Ureter (tissue), 1 donor: ENCODE measurements around the gene CEP170B. TPM values are rescaled to one million over a fixed set of nuclear protein-coding genes. Genes with fewer than 3 reads are reported as not detected.
"Not testable (repeated sequence)": the region's sequence is repeated elsewhere in the genome, so short reads cannot be mapped to it uniquely, and the experiment has no call there.

Experiments
- DNase-seq: peaks from one replicate; pipeline ENCODE4 v3.0.0-alpha.2; 2020; ENCODE audit warnings: low spot score
- total RNA-seq: library from RNA; stranded (reverse); gene quantifications from one replicate; pipeline ENCODE4 v1.2.4, GENCODE V29; 2023
- donor health status: DM: yes; HTN: yes; CAD: no.

The CEP170B gene
- total RNA-seq, 1 donor from 2014 or later = 42.2 TPM

DNA sequence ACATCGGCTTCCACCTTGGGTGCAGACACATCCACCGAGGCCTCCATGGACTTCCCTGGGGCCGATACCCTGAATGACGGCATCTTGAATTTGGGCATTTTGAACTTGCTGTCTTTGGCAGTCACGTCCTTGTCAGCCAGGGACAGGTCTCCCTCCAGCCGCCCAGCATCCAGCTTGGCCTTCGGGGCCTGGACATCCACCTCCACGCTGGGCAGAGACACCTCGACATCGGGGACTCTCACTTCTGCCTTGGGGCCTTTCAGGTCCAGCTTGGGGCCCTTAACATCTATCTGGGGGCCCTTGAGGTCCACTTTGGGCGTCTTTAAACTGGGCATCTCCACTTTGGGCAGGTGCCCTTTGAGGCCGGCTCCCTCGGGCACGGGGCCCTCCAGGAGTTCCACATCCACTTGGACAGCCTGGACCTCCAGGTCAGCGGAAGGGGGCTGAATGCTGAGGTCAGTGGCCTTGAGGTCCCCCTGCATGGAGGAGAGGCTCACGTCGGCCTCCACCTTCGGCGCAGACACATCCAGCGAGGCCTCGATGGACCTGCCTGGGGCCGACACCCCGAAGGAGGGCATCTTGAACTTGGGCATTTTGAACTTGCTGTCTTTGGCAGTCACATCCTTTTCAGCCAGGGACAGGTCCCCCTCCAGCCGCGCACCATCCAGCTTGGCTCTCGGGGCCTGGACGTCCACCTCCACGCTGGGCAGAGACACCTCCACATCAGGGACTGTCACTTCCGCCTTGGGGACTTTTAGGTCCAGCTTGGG, 79.6 kb downstream of the CEP170B start:
- not testable (repeated sequence) for DNase-seq

DNA sequence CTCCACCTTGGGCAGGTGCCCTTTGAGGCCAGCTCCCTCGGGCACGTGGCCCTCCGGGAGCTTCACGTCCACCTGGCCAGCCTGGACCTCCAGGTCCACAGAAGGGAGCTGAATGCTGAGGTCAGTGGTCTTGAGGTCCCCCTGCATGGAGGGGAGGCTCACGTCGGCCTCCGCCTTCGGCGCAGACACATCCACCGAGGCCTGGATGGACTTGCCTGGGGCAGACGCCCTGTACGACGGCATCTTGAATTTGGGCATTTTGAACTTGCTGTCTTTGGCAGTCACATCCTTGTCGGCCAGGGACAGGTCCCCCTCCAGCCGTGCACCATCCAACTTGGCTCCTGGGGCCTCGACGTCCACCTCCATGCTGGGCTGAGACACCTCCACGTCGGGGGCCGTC, 80.2 kb downstream of the CEP170B start:
- not testable (repeated sequence) for DNase-seq

Other genes with a start within 250 kb of the CEP170B start
- gene INF2, start 175.7 kb upstream of the CEP170B start, total RNA-seq = 81.6 TPM
- 11.0 TPM for gene ADSS1, start 141.0 kb upstream of the CEP170B start, total RNA-seq
- 56.5 TPM for gene SIVA1, start 112.1 kb upstream of the CEP170B start, total RNA-seq
- gene AKT1, start 69.5 kb upstream of the CEP170B start, total RNA-seq = 116 TPM
- 9.4 TPM for gene ZBTB42, start 64.2 kb upstream of the CEP170B start, total RNA-seq
- 2.6 TPM for gene PLD4, start 59.6 kb downstream of the CEP170B start, total RNA-seq
- gene AHNAK2, start 113.1 kb downstream of the CEP170B start, total RNA-seq = 34.5 TPM
- gene CLBA1, start 120.5 kb downstream of the CEP170B start, total RNA-seq = 17.3 TPM
- 8.1 TPM for gene CDCA4, start 155.8 kb downstream of the CEP170B start, total RNA-seq
- gene GPR132, start 200.2 kb downstream of the CEP170B start, total RNA-seq = 1.5 TPM